GM21825 (cell line): ENCODE results near the gene PARP3.
"Not testable (repeated sequence)": the region's sequence is repeated elsewhere in the genome, so short reads cannot be mapped to it uniquely, and the experiment has no call there.

ENCODE experiments used
- ATAC-seq: cut with Tn5 transposase; IDR thresholded peaks from one replicate; pipeline ENCODE4 v1.9.1; 2021; ENCODE audit warnings: mild to moderate bottlenecking, moderate library complexity; ENCODE audit not compliant: unreplicated experiment

The PARP3 gene

DNA sequence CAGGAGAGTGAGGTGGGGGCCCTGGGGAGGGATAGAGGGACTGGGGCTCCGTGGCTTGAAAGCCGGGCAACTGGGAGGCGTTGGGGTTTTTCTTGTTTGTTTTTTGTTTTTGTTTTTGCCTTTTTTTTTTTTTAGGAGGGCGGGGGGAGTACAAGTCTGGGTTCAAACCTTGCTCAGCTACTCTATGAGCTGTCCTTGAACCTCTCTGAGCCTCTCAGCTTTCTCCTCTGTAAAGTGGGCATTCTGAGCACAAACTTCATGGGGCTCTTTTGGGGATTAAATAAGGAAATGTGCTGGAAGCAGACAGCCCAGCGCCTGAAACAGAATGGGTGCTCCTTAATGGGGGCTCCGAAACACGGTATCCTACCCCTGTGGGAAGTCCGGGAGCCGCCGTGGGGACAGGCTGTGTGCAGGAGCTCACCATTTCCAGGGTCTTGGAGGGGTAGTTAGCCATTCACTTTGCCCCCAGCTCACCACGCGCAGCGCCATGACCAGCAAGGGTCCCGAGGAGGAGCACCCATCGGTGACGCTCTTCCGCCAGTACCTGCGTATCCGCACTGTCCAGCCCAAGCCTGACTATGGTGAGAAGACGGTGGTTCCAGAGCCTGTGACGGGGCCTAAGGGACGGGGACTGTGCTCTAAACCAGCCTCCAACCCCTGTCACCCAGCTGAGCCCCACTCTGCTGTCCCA lies 41.6 kb downstream of the PARP3 start:
- no peak for ATAC-seq

- ATAC-seq: no peak
These were observed 42.1 kb downstream of the PARP3 start for GRCh38 chr3:51984269-51984647.

DNA sequence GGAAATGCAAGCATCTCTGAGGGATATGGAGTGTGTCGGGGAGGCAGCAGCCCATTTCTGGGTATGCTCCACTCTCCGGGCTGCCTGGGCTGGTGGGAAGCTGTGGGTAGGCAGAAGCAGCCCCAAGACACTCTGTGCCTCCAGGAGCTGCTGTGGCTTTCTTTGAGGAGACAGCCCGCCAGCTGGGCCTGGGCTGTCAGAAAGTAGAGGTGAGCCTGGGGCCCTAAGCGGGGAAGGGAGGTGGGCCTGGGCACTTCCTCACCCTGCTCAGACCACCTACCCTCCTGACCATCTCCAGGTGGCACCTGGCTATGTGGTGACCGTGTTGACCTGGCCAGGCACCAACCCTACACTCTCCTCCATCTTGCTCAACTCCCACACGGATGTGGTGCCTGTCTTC lies 42.9 kb downstream of the PARP3 start:
- ATAC-seq: no peak

DNA sequence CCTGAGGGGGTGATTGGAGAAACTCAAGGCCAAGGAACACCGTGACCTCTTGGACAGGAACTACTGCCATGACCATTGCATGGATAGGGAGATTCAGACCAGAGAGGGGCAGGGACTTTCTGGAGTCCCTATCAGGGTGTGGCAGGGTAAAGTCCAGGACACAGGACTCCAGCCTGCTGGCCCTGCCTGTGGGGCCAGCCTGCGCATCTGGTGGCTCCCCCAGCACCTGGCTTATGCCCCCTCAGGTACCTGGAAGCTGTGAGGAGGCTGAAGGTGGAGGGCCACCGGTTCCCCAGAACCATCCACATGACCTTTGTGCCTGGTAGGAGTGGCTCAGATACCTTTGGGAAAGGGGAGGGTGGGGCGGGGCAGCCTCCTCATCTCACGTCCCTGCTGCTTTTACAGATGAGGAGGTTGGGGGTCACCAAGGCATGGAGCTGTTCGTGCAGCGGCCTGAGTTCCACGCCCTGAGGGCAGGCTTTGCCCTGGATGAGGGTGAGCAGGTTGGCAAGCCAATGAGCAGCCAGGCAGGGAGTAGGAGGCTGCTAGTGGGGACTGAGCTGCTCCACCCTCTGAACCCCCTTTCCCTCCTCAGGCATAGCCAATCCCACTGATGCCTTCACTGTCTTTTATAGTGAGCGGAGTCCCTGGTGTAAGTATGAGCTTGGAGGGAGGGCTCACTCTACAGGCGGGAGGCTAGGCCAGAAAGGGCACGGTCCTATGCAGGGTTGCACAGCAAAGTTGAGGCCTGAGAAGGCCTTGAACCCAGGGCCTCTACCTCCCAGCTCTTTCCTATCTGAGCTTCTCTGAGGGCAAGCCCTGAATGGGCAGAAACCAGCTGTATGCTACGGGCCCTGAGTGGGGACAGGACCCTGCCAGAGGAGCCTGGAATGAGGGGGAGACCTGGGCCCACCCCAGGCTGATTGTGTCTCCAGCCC lies 44.1 kb downstream of the PARP3 start:
- ATAC-seq: no peak

DNA sequence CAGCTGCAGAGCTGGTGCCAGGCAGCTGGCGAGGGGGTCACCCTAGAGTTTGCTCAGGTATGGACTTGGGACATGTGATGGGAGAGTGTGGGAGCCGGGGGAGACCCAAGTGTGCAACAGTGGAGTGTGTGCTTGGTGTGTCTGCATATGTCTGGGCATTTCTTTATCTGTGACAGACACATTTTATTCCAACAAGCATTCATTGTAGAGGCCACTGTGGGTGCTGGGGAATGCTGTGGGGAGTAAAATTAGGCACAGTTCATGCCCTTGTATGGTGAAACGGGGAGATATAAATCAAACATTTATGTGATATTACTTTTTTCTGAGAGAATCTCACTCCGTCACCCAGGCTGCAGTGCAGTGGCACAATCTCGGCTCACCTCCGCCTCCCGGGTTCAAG lies 45.4 kb downstream of the PARP3 start:
- no peak for ATAC-seq

DNA sequence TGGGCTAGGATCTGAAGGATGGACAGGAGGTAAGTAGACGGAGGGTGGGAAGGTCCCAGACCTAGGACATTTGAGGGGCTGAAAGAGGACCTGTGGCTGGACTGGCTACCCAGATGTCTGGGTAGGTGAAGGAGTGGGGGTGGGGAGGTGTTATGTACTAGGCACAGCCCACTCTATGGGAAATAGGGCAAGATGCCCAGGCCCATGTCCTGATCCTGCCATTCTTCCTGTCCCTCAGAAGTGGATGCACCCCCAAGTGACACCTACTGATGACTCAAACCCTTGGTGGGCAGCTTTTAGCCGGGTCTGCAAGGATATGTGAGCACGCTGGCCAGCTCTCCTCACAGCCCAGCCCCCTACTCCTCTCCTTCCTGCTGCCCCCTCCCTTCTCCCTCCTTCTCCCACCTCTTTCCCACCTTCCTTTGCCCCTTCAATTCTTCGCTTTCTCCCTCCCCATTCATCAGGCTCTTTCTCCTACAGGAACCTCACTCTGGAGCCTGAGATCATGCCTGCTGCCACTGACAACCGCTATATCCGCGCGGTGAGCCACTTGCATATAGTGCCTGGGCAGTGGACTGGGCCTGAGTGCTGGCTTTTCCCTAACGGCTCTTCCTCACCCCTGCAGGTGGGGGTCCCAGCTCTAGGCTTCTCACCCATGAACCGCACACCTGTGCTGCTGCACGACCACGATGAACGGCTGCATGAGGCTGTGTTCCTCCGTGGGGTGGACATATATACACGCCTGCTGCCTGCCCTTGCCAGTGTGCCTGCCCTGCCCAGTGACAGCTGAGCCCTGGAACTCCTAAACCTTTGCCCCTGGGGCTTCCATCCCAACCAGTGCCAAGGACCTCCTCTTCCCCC lies 46.4 kb downstream of the PARP3 start:
- ATAC-seq: no peak

DNA sequence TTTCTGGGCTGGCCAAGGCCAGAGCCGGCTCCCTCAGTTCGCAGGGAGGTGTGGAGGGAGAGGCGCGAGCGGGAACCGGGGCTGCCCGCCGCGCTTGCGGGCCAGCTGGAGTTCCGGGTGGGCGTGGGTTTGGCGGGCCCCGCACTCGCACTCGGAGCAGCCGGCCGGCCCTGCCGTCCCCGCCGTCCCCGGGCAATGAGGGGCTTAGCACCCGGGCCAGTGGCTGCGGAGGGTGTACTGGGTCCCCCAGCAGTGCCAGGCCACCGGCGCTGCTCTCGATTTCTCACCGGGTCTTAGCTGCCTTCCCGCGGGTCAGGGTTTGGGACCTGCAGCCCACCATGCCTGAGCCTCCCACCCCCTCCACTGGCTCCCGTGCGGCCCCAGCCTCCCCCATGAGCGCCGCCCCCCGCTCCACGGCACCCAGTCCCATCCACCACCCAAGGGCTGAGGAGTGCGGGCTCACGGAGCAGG lies 48.4 kb downstream of the PARP3 start:
- ATAC-seq: not testable (repeated sequence)

DNA sequence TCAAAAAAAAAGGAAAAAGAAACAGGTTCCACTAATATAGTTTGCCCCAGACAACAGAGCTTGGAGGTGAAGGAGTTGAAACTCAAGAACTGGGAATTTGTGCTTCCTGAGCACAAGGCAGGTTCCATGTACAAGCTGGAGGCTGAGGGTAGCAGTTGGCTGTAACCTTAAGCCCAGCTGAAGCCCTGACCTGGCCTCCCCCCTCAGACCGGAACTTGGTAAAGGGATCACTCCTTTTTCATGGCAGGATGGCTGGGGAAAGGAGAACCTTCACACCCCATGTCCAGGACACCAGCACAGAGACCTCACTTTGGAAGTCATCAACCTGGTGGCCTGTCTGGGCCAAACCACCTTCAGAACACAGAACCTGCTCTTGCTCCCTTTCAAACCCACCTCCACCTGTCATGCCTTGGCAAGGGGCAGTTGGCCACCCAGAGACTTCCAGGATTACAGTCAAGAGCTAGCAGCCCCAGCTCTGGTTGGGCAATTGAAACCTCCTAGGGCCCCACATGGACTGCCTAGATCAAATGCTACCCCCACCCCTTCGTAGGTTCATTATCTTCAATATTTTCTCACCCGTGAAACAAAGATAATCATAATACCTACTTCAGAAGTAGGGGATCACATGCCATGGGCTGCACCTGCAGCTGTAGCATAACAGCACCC lies 50.0 kb downstream of the PARP3 start:
- ATAC-seq: no peak

DNA sequence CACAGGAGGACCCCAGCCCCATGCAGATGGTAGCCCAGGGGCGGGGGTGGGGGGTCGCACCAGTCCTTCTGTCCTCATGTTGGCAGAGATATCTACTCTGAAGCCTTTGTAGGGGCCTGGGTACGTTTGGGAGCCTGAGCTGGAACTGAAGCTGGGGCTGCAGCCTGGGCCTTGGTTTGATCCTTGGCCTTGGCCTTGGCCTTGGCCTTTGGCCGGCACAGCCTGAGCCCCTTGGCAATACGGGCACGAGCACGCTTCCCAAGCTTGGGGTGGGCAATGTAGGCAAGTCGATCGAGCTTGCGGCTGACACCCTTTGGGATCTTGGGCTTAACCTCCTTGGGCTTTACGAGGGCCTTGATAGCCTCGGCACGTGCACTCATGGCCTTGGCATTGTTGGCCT lies 51.5 kb downstream of the PARP3 start:
- not testable (repeated sequence) for ATAC-seq

GRCh38 chr3:51994530-51994929 lies 52.4 kb downstream of the PARP3 start:
- ATAC-seq: no peak

- ATAC-seq: peak; percentile 85
These were observed 53.4 kb downstream of the PARP3 start, which contains the start of gene RPL29 for GRCh38 chr3:51995346-51996163. Gene RPL29 (minus strand): TSS chr3:51995895. CDS start chr3:51995461, 434 bp downstream.

GRCh38 chr3:51997172-51997571 lies 55.0 kb downstream of the PARP3 start:
- ATAC-seq: no peak

GRCh38 chr3:51997935-51998596 lies 55.9 kb downstream of the PARP3 start:
- ATAC-seq: no peak
